ENCODE data around the gene PLSCR1. TPM values are rescaled to one million over a fixed set of nuclear protein-coding genes. Genes with fewer than 3 reads are reported as not detected.

Gene PLSCR1
- total RNA-seq, 1 experiment from 2014 or later, result 48.9 TPM

GRCh38 chr3:146468234-146468633, 76.2 kb downstream of the PLSCR1 start:
- H3K36me3 Mint-ChIP-seq (ENCODE audit: insufficient read depth in 1 of 3, low read depth in 3 of 3), result peaks cover 0 to 2% (median 0%) of the 10 kb centered on the region in 3 experiments; a peak in 1 of 7 replicates
- no peak overlapping the region for H2BK20ac ChIP-seq (ENCODE audit: low read depth, low read length, poor library complexity, severe bottlenecking)
- H3K79me2 ChIP-seq (ENCODE audit: insufficient read depth, low read length), result no peaks in the 10 kb centered on the region
- H3K27me3 ChIP-seq (ENCODE audit: insufficient read depth, low read length), result no peaks in the 10 kb centered on the region
- no peak overlapping the region for H3K56ac ChIP-seq (ENCODE audit: insufficient read length, low read depth, low read length)
- H4K91ac ChIP-seq (ENCODE audit: insufficient read length, low read depth, low read length), result no peak overlapping the region
- no peak overlapping the region for H3K27ac ChIP-seq (ENCODE audit: insufficient read length, low read depth, low read length)
- H2BK120ac ChIP-seq (ENCODE audit: low read depth, low read length, poor library complexity, severe bottlenecking), result no peak overlapping the region
- no peak overlapping the region for H3K4me3 Mint-ChIP-seq
- H3K27me3 Mint-ChIP-seq (ENCODE audit: low read depth), result no peaks in the 10 kb centered on the region
- no peak overlapping the region for H3K9ac ChIP-seq (ENCODE audit: extremely low read depth, insufficient read length, low read length)
- no peak overlapping the region for H3K4ac ChIP-seq (ENCODE audit: low read depth, low read length)
- H4K20me1 ChIP-seq (ENCODE audit: control insufficient read depth, insufficient read depth, insufficient read length), result no peaks in the 10 kb centered on the region
- H2BK15ac ChIP-seq (ENCODE audit: low read depth, low read length), result no peak overlapping the region
- H3K9me3 Mint-ChIP-seq, result no peaks in the 10 kb centered on the region; a peak in 1 of 5 replicates
- H3K9me3 ChIP-seq (ENCODE audit: control insufficient read depth, low read depth, low read length), result no peaks in the 10 kb centered on the region
- no peak overlapping the region for H4K8ac ChIP-seq (replicated peaks; ENCODE audit: insufficient read length, low read depth, low read length)
- H3K79me1 ChIP-seq (ENCODE audit: insufficient read depth, low read depth, low read length, poor library complexity, severe bottlenecking), result no peaks in the 10 kb centered on the region
- H3K14ac ChIP-seq (ENCODE audit: insufficient read depth, low read length), result no peak overlapping the region
- no peak overlapping the region for H3K23ac ChIP-seq (ENCODE audit: insufficient read length, low read depth, low read length)
- H4K5ac ChIP-seq (ENCODE audit: insufficient read length, low read depth, low read length), result no peak overlapping the region
- H3K27ac Mint-ChIP-seq, result no peak overlapping the region
- H3K18ac ChIP-seq (ENCODE audit: insufficient read length, low read depth, low read length), result no peak overlapping the region
- no peaks in the 10 kb centered on the region for H3K23me2 ChIP-seq (ENCODE audit: insufficient read length, low read depth, low read length, poor library complexity, severe bottlenecking)
- no peak overlapping the region for H2BK12ac ChIP-seq (ENCODE audit: insufficient read length, low read depth, low read length)
- no peak for DNase-seq
- TF ChIP-seq, protein P1, sequence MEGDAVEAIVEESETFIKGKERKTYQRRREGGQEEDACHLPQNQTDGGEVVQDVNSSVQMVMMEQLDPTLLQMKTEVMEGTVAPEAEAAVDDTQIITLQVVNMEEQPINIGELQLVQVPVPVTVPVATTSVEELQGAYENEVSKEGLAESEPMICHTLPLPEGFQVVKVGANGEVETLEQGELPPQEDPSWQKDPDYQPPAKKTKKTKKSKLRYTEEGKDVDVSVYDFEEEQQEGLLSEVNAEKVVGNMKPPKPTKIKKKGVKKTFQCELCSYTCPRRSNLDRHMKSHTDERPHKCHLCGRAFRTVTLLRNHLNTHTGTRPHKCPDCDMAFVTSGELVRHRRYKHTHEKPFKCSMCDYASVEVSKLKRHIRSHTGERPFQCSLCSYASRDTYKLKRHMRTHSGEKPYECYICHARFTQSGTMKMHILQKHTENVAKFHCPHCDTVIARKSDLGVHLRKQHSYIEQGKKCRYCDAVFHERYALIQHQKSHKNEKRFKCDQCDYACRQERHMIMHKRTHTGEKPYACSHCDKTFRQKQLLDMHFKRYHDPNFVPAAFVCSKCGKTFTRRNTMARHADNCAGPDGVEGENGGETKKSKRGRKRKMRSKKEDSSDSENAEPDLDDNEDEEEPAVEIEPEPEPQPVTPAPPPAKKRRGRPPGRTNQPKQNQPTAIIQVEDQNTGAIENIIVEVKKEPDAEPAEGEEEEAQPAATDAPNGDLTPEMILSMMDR (conservative IDR thresholded peaks at IDR 0.05), result no peak
- no peak overlapping the region for H2AFZ ChIP-seq (ENCODE audit: low read length)
- H3T11ph ChIP-seq (ENCODE audit: low read length), result no peak overlapping the region
- no peak overlapping the region for H2AK5ac ChIP-seq (ENCODE audit: insufficient read length, low read length)
- no CpG with 5 or more reads among the region's 4 CpGs for WGBS (ENCODE audit: extremely low coverage, insufficient read length, low lambda C conversion rate)
- H3K4me1 ChIP-seq (ENCODE audit: insufficient read depth, low read length), result no peaks in the 10 kb centered on the region
- peaks cover 5 to 9% of the 10 kb centered on the region in 2 experiments; a peak in 3 of 4 replicates for H3K4me1 Mint-ChIP-seq
- H2BK5ac ChIP-seq (ENCODE audit: insufficient read length, low read length), result no peak overlapping the region
- no peak overlapping the region for H3K4me2 ChIP-seq (ENCODE audit: insufficient read depth, insufficient read length, low read length)

Data from H9 (cell line).